Breast epithelium (tissue), 4 donors: ENCODE data around the gene IGFBP3. TPM values are rescaled to one million over a fixed set of nuclear protein-coding genes. Genes with fewer than 3 reads are reported as not detected.
"Not testable (repeated sequence)": the region's sequence is repeated elsewhere in the genome, so short reads cannot be mapped to it uniquely, and the experiment has no call there.

Experiments used
- DNase-seq, 2 donors: peaks; one replicate each; pipeline ENCODE4 v3.0.0-alpha.2; 2019; ENCODE audit warnings: low spot score in 2 of 2
- H3K27ac ChIP-seq, 2 donors: fragments of 200-600 bp; sonication (generic) in 1 of 2; one replicate each; pipeline ENCODE4 v1.5.1; 2016 to 2019; ENCODE audit warnings: mild to moderate bottlenecking in 1 of 2
- H3K27me3 ChIP-seq, 2 donors: fragments of 200-600 bp; sonication (generic) in 1 of 2; one replicate each; pipeline versions ENCODE4 v1.5.1 to v1.6.0; 2017 to 2019; ENCODE audit warnings: control low read depth in 1 of 2, mild to moderate bottlenecking in 1 of 2
- H3K36me3 ChIP-seq: fragments of 200-600 bp; one replicate; pipeline ENCODE4 v1.5.1; 2019
- H3K4me1 ChIP-seq, 2 donors: fragments of 200-600 bp; sonication (generic); one replicate each; pipeline ENCODE4 v1.5.1; 2016 to 2019; ENCODE audit warnings: control low read depth in 1 of 2
- H3K4me3 ChIP-seq, 3 donors: fragments of 200-600 bp; sonication (generic); 1 replicate in 2 of 3; 2 replicates in 1 of 3; pipeline ENCODE4 v1.5.1; 2016 to 2019; ENCODE audit warnings: mild to moderate bottlenecking in 3 of 3, moderate library complexity in 2 of 3
- H3K9me3 ChIP-seq, 2 donors: fragments of 200-600 bp; sonication (generic) in 1 of 2; one replicate each; pipeline ENCODE4 v1.5.1; 2016 to 2019; ENCODE audit warnings: control low read depth in 1 of 2
- CTCF ChIP-seq, 3 donors: fragments of 450-650 bp; IDR thresholded peaks; one replicate each; pipeline ENCODE4 v1.5.1; 2016 to 2017; ENCODE audit warnings: antibody characterized with exemption in 3 of 3, mild to moderate bottlenecking in 3 of 3, moderate library complexity in 3 of 3
- POLR2A ChIP-seq: fragments of 450-650 bp; IDR thresholded peaks from one replicate; pipeline ENCODE4 v1.6.1; 2016; ENCODE audit warnings: antibody characterized with exemption, mild to moderate bottlenecking, moderate library complexity
- POLR2AphosphoS5 ChIP-seq, 3 donors: sonication (generic); formaldehyde crosslinking; IDR thresholded peaks; one replicate each; pipeline ENCODE4 v1.6.1; 2017; ENCODE audit warnings: antibody characterized with exemption in 3 of 3
- intact Hi-C: fragments of 100-400 bp; cut with DNase I; formaldehyde crosslinking; loops from one replicate; pipeline ENCODE4 v1.15.1; 2023; ENCODE audit warnings: low total_unique reads
- total RNA-seq, 3 donors: library from RNA; depleted of rRNA; stranded (reverse); fragments of >200 nt; gene quantifications; one replicate each; pipeline ENCODE4 v1.1.0, GENCODE V29; 2016

IGFBP3 gene
- total RNA-seq, 3 donors from 2014 or later, result 159 to 708 (median 163) TPM

GRCh38 chr7:45967591-45968157 lies 46.6 kb upstream of the IGFBP3 start:
- intact Hi-C loops, result no loop called here
- Histone ChIP-seq H3K4me3 (no peak overlapping the region), H3K27ac (no peak overlapping the region), H3K36me3 (no peaks in the 10 kb centered on the region), H3K27me3 (no peaks in the 10 kb centered on the region), H3K4me1 (no peaks in the 10 kb centered on the region), H3K9me3 (no peaks in the 10 kb centered on the region)
- TF ChIP-seq CTCF (IDR thresholded peaks at IDR 0.05) (no peak), POLR2AphosphoS5 (IDR thresholded peaks at IDR 0.05) (no peak), POLR2A (no peak)
- no peak for DNase-seq

GRCh38 chr7:45962861-45963260 lies 41.8 kb upstream of the IGFBP3 start:
- no peaks in the 10 kb centered on the region for H3K9me3 ChIP-seq
- no peak for DNase-seq
- H3K36me3 ChIP-seq, result no peaks in the 10 kb centered on the region
- no peaks in the 10 kb centered on the region for H3K27me3 ChIP-seq
- no peak overlapping the region for H3K4me3 ChIP-seq
- intact Hi-C loops, result no loop called here
- no peak overlapping the region for H3K27ac ChIP-seq
- no peak for TF ChIP-seq POLR2AphosphoS5 (IDR thresholded peaks at IDR 0.05)
- TF ChIP-seq CTCF (IDR thresholded peaks at IDR 0.05), result no peak
- TF ChIP-seq POLR2A, result no peak
- H3K4me1 ChIP-seq, result no peaks in the 10 kb centered on the region

DNA sequence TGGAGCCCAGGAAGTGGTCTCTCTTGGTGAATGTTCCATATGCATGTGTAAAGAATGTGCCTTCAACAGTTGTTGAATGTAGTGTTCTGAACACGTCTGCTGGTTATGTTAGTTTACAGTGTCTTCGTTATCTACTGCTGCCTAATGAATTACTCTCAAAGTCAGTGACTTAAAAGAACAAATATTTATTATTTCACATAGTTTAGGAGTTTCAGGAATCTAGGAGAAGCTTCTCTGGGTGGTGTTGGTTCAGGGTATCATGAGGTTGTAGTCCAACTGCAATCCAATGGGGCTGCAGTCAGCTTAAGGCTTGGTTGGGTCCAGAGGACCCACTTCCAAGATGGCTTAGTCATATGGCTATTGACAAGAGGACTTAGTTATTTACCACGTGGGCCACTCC lies 36.6 kb upstream of the IGFBP3 start:
- Histone ChIP-seq H3K27ac (no peak overlapping the region), H3K36me3 (no peaks in the 10 kb centered on the region), H3K9me3 (peaks cover 0 to 2% of the 10 kb centered on the region in 2 donors), H3K4me3 (no peak overlapping the region), H3K4me1 (no peaks in the 10 kb centered on the region), H3K27me3 (no peaks in the 10 kb centered on the region)
- no peak for TF ChIP-seq POLR2A
- TF ChIP-seq POLR2AphosphoS5 (IDR thresholded peaks at IDR 0.05), result no peak
- TF ChIP-seq CTCF (IDR thresholded peaks at IDR 0.05), result no peak
- no peak for DNase-seq
- intact Hi-C loops, result no loop called here

DNA sequence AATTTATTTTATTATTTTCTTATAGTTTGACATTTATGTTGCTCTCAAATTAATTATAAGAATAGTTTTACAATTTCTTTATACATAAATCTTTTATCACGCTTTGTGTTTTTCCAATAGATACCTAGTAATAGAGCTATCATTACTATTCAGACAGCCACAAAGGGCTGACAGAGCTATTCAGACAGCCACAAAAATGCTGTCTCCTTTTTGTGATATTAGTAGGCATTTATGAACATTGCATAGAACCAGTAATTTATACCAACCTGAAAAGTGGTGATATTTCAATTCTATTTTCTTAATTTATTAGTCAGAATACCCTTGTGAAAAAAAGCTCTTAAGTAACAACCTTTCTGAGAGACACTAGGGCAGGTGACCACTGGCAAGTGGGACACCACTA lies 34.2 kb upstream of the IGFBP3 start:
- Histone ChIP-seq H3K4me3 (no peak overlapping the region), H3K4me1 (no peaks in the 10 kb centered on the region), H3K27me3 (no peaks in the 10 kb centered on the region), H3K36me3 (no peaks in the 10 kb centered on the region), H3K27ac (no peak overlapping the region), H3K9me3 (peaks cover 0 to 2% of the 10 kb centered on the region in 2 donors)
- TF ChIP-seq CTCF (IDR thresholded peaks at IDR 0.05) (no peak), POLR2A (no peak), POLR2AphosphoS5 (IDR thresholded peaks at IDR 0.05) (no peak)
- no peak for DNase-seq
- intact Hi-C loops, result no loop called here

- DNase-seq, H3K27me3 ChIP-seq, intact Hi-C loops, H3K4me3 ChIP-seq, H3K9me3 ChIP-seq, H3K36me3 ChIP-seq, H3K27ac ChIP-seq, H3K4me1 ChIP-seq: not testable (repeated sequence)
Measured at GRCh38 chr7:45953055-45953454, 32.0 kb upstream of the IGFBP3 start.

DNA sequence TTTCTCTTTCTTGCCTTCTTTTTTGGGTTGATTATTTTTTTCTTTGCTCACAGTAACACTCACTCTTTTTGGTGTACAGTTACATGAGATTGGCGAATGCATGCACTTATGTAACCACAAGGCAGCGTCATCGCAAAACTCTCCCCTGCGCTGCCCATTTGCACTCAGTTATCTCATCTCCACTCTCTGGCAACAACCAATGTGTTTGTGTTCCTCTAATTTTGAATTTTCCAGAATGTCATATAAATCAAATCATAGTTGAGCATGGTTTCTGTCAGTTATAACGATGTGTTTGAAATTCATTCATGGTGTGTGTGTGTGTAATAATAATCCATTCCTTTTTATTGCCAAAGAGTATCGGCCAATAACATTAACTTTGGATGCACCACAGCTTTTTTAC lies 23.0 kb upstream of the IGFBP3 start:
- intact Hi-C loops, result no loop called here
- Histone ChIP-seq H3K36me3 (no peaks in the 10 kb centered on the region), H3K27me3 (no peaks in the 10 kb centered on the region), H3K4me3 (no peak overlapping the region), H3K9me3 (no peaks in the 10 kb centered on the region), H3K4me1 (no peaks in the 10 kb centered on the region), H3K27ac (no peak overlapping the region)
- no peak for DNase-seq
- TF ChIP-seq CTCF (IDR thresholded peaks at IDR 0.05), result no peak
- no peak for TF ChIP-seq POLR2AphosphoS5 (IDR thresholded peaks at IDR 0.05)
- no peak for TF ChIP-seq POLR2A
